ENCODE results near the gene SMIM28. TPM values are rescaled to one million over a fixed set of nuclear protein-coding genes. Genes with fewer than 3 reads are reported as not detected.

SMIM28 gene
- polyA plus RNA-seq, 1 experiment = not detected

DNA sequence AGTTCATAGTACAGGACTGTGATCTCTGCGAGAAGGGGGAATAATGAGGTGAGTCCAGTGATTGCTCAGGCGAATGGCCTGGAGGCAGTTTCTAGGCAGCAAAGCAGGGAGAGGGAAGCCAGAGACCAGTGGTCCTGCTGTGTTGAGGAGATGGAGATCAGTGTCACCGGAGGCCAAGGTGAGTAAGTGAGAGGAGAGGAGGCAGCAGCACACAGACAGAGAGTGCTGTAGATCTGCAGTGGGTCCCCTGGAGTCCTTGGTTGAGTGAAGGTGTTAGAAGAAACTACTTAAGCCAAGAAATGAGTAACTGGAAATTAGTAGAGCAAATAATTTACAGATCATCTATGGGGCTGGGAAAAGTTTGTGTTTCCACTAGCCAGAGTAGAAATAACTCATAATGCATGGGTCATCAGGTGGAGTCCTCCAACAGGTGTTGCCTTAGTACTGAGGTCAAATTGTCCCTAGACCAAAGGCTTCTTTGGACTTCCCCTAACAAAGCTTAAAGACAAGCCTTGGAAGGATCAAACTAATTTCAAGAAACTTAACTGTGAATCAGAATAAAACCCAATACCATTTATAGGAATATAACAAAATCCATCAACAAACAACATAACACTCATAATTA, 39.9 kb downstream of the SMIM28 start:
- Histone ChIP-seq H3K9me3 (ENCODE audit: control insufficient read depth, insufficient read depth, low read length) (no peaks in the 10 kb centered on the region), H3K27ac (ENCODE audit: low read depth, low read length) (no peak overlapping the region), H3K27me3 (ENCODE audit: control insufficient read depth, insufficient read depth, low read length) (no peaks in the 10 kb centered on the region), H3K4me3 (ENCODE audit: low read depth, low read length) (no peak overlapping the region)
- ChIA-PET CTCF (interaction anchor here (1.0 to 1.1 kb wide), 2 partner anchors 12 to 103 kb away, joined by 4 read pairs; no protein-coding TSS in a partner anchor), POLR2A (no interaction called here)
- TF ChIP-seq, protein P1, sequence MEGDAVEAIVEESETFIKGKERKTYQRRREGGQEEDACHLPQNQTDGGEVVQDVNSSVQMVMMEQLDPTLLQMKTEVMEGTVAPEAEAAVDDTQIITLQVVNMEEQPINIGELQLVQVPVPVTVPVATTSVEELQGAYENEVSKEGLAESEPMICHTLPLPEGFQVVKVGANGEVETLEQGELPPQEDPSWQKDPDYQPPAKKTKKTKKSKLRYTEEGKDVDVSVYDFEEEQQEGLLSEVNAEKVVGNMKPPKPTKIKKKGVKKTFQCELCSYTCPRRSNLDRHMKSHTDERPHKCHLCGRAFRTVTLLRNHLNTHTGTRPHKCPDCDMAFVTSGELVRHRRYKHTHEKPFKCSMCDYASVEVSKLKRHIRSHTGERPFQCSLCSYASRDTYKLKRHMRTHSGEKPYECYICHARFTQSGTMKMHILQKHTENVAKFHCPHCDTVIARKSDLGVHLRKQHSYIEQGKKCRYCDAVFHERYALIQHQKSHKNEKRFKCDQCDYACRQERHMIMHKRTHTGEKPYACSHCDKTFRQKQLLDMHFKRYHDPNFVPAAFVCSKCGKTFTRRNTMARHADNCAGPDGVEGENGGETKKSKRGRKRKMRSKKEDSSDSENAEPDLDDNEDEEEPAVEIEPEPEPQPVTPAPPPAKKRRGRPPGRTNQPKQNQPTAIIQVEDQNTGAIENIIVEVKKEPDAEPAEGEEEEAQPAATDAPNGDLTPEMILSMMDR (IDR thresholded peaks at IDR 0.05; ENCODE audit: low read depth, low read length) = no peak
- DNase-seq (ENCODE audit: low read depth, low spot score) = no peak

GRCh38 chr6:138418118-138418742, 40.5 kb downstream of the SMIM28 start:
- TF ChIP-seq, protein P1 (IDR thresholded peaks at IDR 0.05; ENCODE audit: low read depth, low read length) = no peak
- ChIA-PET POLR2A (no interaction called here), CTCF (interaction anchor here (1.1 kb wide), 1 partner anchor 11 kb away, joined by 4 read pairs; no protein-coding TSS in a partner anchor)
- DNase-seq (ENCODE audit: low read depth, low spot score) = no peak
- no peaks in the 10 kb centered on the region for H3K27me3 ChIP-seq (ENCODE audit: control insufficient read depth, insufficient read depth, low read length)
- H3K9me3 ChIP-seq (ENCODE audit: control insufficient read depth, insufficient read depth, low read length) = no peaks in the 10 kb centered on the region
- H3K4me3 ChIP-seq (ENCODE audit: low read depth, low read length) = no peak overlapping the region
- no peak overlapping the region for H3K27ac ChIP-seq (ENCODE audit: low read depth, low read length)

GRCh38 chr6:138419766-138420165, 42.1 kb downstream of the SMIM28 start:
- DNase-seq (ENCODE audit: low read depth, low spot score) = no peak
- ChIA-PET POLR2A (no interaction called here), CTCF (no interaction called here)
- Histone ChIP-seq H3K27me3 (ENCODE audit: control insufficient read depth, insufficient read depth, low read length) (no peaks in the 10 kb centered on the region), H3K9me3 (ENCODE audit: control insufficient read depth, insufficient read depth, low read length) (no peaks in the 10 kb centered on the region), H3K4me3 (ENCODE audit: low read depth, low read length) (no peak overlapping the region), H3K27ac (ENCODE audit: low read depth, low read length) (peak overlapping the region; percentile 21)
- TF ChIP-seq, protein P1 (IDR thresholded peaks at IDR 0.05; ENCODE audit: low read depth, low read length) = no peak

GRCh38 chr6:138420356-138420755, 42.7 kb downstream of the SMIM28 start:
- POLR2A ChIA-PET = no interaction called here
- Histone ChIP-seq H3K27me3 (ENCODE audit: control insufficient read depth, insufficient read depth, low read length) (no peaks in the 10 kb centered on the region), H3K27ac (ENCODE audit: low read depth, low read length) (no peak overlapping the region), H3K4me3 (ENCODE audit: low read depth, low read length) (no peak overlapping the region), H3K9me3 (ENCODE audit: control insufficient read depth, insufficient read depth, low read length) (no peaks in the 10 kb centered on the region)
- TF ChIP-seq, protein P1 (IDR thresholded peaks at IDR 0.05; ENCODE audit: low read depth, low read length) = no peak
- DNase-seq (ENCODE audit: low read depth, low spot score) = no peak
- CTCF ChIA-PET = no interaction called here

DNA sequence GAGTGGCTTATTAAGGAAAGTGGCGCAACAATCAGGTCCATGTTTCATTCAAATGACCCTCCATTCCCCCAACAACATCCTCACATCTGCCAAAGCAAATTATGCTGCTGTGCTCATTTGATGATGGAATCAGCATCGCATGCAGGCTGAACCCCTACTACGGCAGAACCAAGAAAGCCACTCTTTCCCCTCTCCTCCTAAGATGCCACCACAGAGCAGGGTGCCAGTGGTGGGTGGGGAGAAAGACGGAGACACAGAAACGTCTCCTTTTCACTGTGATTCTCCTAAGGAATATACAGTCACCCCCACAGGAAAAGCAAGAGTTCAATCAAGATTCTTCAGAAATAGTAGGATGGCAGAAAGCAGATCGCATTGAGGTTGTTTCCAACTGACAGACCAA, 43.4 kb downstream of the SMIM28 start:
- no peak overlapping the region for H3K27ac ChIP-seq (ENCODE audit: low read depth, low read length)
- CTCF ChIA-PET = no interaction called here
- H3K9me3 ChIP-seq (ENCODE audit: control insufficient read depth, insufficient read depth, low read length) = no peaks in the 10 kb centered on the region
- no peaks in the 10 kb centered on the region for H3K27me3 ChIP-seq (ENCODE audit: control insufficient read depth, insufficient read depth, low read length)
- POLR2A ChIA-PET = no interaction called here
- no peak overlapping the region for H3K4me3 ChIP-seq (ENCODE audit: low read depth, low read length)
- DNase-seq (ENCODE audit: low read depth, low spot score) = no peak
- TF ChIP-seq, protein P1 (IDR thresholded peaks at IDR 0.05; ENCODE audit: low read depth, low read length) = no peak

Measured in AG04450 (cell line).